MM.1S (cell line): ENCODE measurements around the gene ZNF445.
"Not testable (repeated sequence)": the region's sequence is repeated elsewhere in the genome, so short reads cannot be mapped to it uniquely, and the experiment has no call there.

Source experiments
- DNase-seq: peaks from one replicate; pipeline ENCODE4 v3.0.0-alpha.2; 2015
- H2AFZ ChIP-seq: fragments of 300-600 bp; sonication (generic); 2 replicates; pipeline ENCODE4 v1.6.0; 2016; ENCODE audit warnings: antibody characterized with exemption, low read length
- H3F3A ChIP-seq: fragments of 300-600 bp; sonication (generic); 2 replicates; pipeline ENCODE4 v1.6.1; 2016; ENCODE audit warnings: mild to moderate bottlenecking, antibody characterized with exemption, low read length, moderate library complexity, mixed read lengths; ENCODE audit not compliant: insufficient read depth
- H3K27ac ChIP-seq: fragments of 300-600 bp; sonication (generic); 2 replicates; pipeline ENCODE4 v1.5.1; 2016; ENCODE audit warnings: mild to moderate bottlenecking, low read length
- H3K27me3 ChIP-seq: fragments of 300-600 bp; sonication (generic); replicated peaks from 2 replicates; pipeline ENCODE4 v1.6.0; 2016; ENCODE audit warnings: low read length; ENCODE audit not compliant: insufficient read depth
- H3K36me3 ChIP-seq: fragments of 300-600 bp; sonication (generic); replicated peaks from 2 replicates; pipeline ENCODE4 v1.6.1; 2016; ENCODE audit warnings: mild to moderate bottlenecking, low read length, mixed read lengths; ENCODE audit not compliant: insufficient read depth
- H3K4me1 ChIP-seq: fragments of 300-600 bp; sonication (generic); 2 replicates; pipeline ENCODE4 v1.6.1; 2016; ENCODE audit warnings: low read length, mixed read lengths
- H3K4me2 ChIP-seq: fragments of 300-600 bp; sonication (generic); 2 replicates; pipeline ENCODE4 v1.6.0; 2016; ENCODE audit warnings: low read depth, low read length
- H3K4me3 ChIP-seq: fragments of 300-600 bp; sonication (generic); 2 replicates; pipeline ENCODE4 v1.5.1; 2016; ENCODE audit warnings: low read length, mixed read lengths
- H3K79me2 ChIP-seq: fragments of 300-600 bp; sonication (generic); 2 replicates; pipeline ENCODE4 v1.6.1; 2016; ENCODE audit warnings: mixed run types, low read length, mixed read lengths
- H3K9ac ChIP-seq: fragments of 300-600 bp; sonication (generic); 2 replicates; pipeline ENCODE4 v1.6.1; 2016; ENCODE audit warnings: low read length, mixed read lengths
- H3K9me2 ChIP-seq: fragments of 300-600 bp; sonication (generic); replicated peaks from 2 replicates; pipeline ENCODE4 v1.6.1; 2016; ENCODE audit warnings: mild to moderate bottlenecking, low read length, mixed read lengths; ENCODE audit not compliant: insufficient read depth
- H3K9me3 ChIP-seq: fragments of 300-600 bp; sonication (generic); replicated peaks from 2 replicates; pipeline ENCODE4 v1.6.1; 2016; ENCODE audit warnings: mild to moderate bottlenecking, low read length, mixed read lengths; ENCODE audit not compliant: insufficient read depth
- H4K20me1 ChIP-seq: fragments of 300-600 bp; sonication (generic); 2 replicates; pipeline ENCODE4 v1.6.1; 2016; ENCODE audit warnings: mild to moderate bottlenecking, low read length, moderate library complexity, mixed read lengths; ENCODE audit not compliant: insufficient read depth
- CTCF ChIP-seq: fragments of 300-600 bp; sonication (generic); IDR thresholded peaks from 2 replicates; pipeline ENCODE4 v1.5.1; 2016; ENCODE audit warnings: antibody characterized with exemption, low read length, mixed read lengths
- EZH2 ChIP-seq: fragments of 300-600 bp; sonication (generic); optimal IDR thresholded peaks from 2 replicates; pipeline ENCODE3; 2017; ENCODE audit warnings: low read depth, mild to moderate bottlenecking, antibody characterized with exemption, low read length, mixed read lengths
- EZH2phosphoT487 ChIP-seq: fragments of 300-600 bp; sonication (generic); IDR thresholded peaks from 2 replicates; pipeline ENCODE4 v1.6.1; 2018; ENCODE audit warnings: antibody characterized with exemption, low read length

Gene ZNF445

GRCh38 chr3:44506961-44507360, 29.5 kb upstream of the ZNF445 start:
- Histone ChIP-seq H2AFZ (no peak overlapping the region), H3K4me1 (peaks cover 13% of the 10 kb centered on the region), H3K27me3 (no peaks in the 10 kb centered on the region), H3K4me3 (no peak overlapping the region), H3K79me2 (peaks cover 72% of the 10 kb centered on the region), H3K9ac (no peak overlapping the region), H3K9me2 (no peaks in the 10 kb centered on the region), H3K36me3 (no peaks in the 10 kb centered on the region; the same call in 1 of the 2 replicates), H3K9me3 (no peaks in the 10 kb centered on the region), H4K20me1 (no peaks in the 10 kb centered on the region), H3K27ac (no peak overlapping the region), H3K4me2 (no peak overlapping the region), H3F3A (peaks cover 11% of the 10 kb centered on the region)
- TF ChIP-seq EZH2 (no peak), CTCF (no peak), EZH2phosphoT487 (no peak)
- DNase-seq: no peak

GRCh38 chr3:44506556-44506955, 29.1 kb upstream of the ZNF445 start:
- Histone ChIP-seq H2AFZ (no peak overlapping the region), H3K4me3 (no peak overlapping the region), H3K27ac (no peak overlapping the region), H3K4me1 (peaks cover 12% of the 10 kb centered on the region), H3K4me2 (no peak overlapping the region), H3F3A (peaks cover 11% of the 10 kb centered on the region), H4K20me1 (no peaks in the 10 kb centered on the region), H3K9me2 (no peaks in the 10 kb centered on the region), H3K79me2 (peaks cover 76% of the 10 kb centered on the region), H3K36me3 (no peaks in the 10 kb centered on the region; the same call in 1 of the 2 replicates), H3K27me3 (no peaks in the 10 kb centered on the region), H3K9me3 (no peaks in the 10 kb centered on the region), H3K9ac (no peak overlapping the region)
- TF ChIP-seq CTCF (no peak), EZH2 (no peak), EZH2phosphoT487 (no peak)
- DNase-seq: no peak

DNA sequence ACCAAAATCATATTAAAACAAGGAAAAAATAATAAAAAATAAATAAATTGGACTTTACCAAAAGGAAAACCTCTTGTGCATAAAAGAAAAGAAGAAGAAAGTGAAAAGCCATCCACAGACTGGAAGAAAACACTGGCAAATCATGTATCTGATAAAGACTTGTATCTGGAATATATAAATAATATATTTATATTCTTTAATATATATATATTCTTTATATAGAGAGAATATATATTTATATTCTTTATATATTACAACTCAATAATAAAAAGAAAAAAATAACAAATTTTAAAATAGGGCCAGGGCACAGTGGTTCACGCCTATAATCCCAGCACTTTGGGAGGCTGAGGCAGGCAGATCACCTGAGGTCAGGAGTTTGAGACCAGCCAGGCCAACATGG, 27.1 kb upstream of the ZNF445 start:
- peaks cover 7% of the 10 kb centered on the region; the same call in 1 of the 2 replicates for H3K4me1 ChIP-seq
- peaks cover 11% of the 10 kb centered on the region; the same call in 1 of the 2 replicates for H3K36me3 ChIP-seq
- DNase-seq: no peak
- no peak overlapping the region for H2AFZ ChIP-seq
- TF ChIP-seq EZH2 (no peak), EZH2phosphoT487 (no peak)
- no peak overlapping the region for H3K4me3 ChIP-seq
- no peaks in the 10 kb centered on the region for H3K9me3 ChIP-seq
- peaks cover 70% of the 10 kb centered on the region for H3K79me2 ChIP-seq
- no peaks in the 10 kb centered on the region for H4K20me1 ChIP-seq
- no peak overlapping the region for H3K27ac ChIP-seq
- H3K4me2 ChIP-seq: no peak overlapping the region
- H3K27me3 ChIP-seq: no peaks in the 10 kb centered on the region
- no peaks in the 10 kb centered on the region for H3F3A ChIP-seq
- no peaks in the 10 kb centered on the region for H3K9me2 ChIP-seq
- no peak overlapping the region for H3K9ac ChIP-seq

DNA sequence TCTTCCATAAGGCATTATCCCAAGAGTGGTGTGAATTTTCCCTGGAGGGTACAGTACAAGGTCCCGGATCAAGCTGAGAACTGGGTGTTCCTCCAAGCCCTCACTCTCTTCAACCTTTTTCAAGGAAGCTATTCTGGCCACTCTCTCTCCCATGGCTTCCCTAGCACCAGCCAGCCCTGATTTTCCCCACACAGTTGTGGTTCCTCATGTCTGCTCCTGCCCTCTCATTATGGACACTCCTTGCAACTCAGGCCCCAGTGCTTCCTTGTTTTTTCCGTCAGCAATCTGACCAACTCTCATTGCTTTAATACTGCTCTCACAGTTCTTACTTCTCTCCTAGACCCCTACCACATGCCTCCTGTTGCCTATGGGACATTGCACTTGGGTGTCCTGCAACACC, 25.7 kb upstream of the ZNF445 start:
- peaks cover 13% of the 10 kb centered on the region; the same call in 1 of the 2 replicates for H3K36me3 ChIP-seq
- DNase-seq, H3K4me3 ChIP-seq, H2AFZ ChIP-seq, H3K9ac ChIP-seq, H3K9me3 ChIP-seq, H3K9me2 ChIP-seq, H3K4me1 ChIP-seq, H3F3A ChIP-seq, H3K27ac ChIP-seq, H3K27me3 ChIP-seq, H3K4me2 ChIP-seq, H4K20me1 ChIP-seq: not testable (repeated sequence)
- peaks cover 57% of the 10 kb centered on the region for H3K79me2 ChIP-seq
